Stimulated activated naive B cell treated with anti-CD40 and anti-IgM and Interleukin-4, amounts not matched to agents 10 μg/mL and 1 μg/mL and 100 μg/mL, for 72 hours (primary cell): ENCODE results near the gene F2RL3.
"Not testable (repeated sequence)": the region's sequence is repeated elsewhere in the genome, so short reads cannot be mapped to it uniquely, and the experiment has no call there.

ENCODE experiments used
- ATAC-seq, 2 donors: fragments of 150-1000 bp; cut with Tn5 transposase; replicated peaks; 2 replicates each; pipeline ENCODE4 v1.10.0; 2021; ENCODE audit warnings: moderate library complexity in 1 of 2
- DNase-seq: peaks from one replicate; pipeline ENCODE4 v3.0.0; 2021
- H3K27ac Mint-ChIP-seq: one replicate; pipeline ENCODE4 v1.8.0; 2022; ENCODE audit warnings: mild to moderate bottlenecking, mixed read lengths
- H3K27me3 Mint-ChIP-seq, 2 donors: one replicate each; pipeline ENCODE4 v1.8.0; 2022; ENCODE audit warnings: mixed read lengths in 2 of 2
- H3K36me3 Mint-ChIP-seq, 2 donors: one replicate each; pipeline ENCODE4 v1.8.0; 2022; ENCODE audit warnings: mixed read lengths in 2 of 2, mild to moderate bottlenecking in 1 of 2
- H3K4me1 Mint-ChIP-seq, 2 donors: one replicate each; pipeline ENCODE4 v1.8.0; 2022; ENCODE audit warnings: mixed read lengths in 2 of 2, mild to moderate bottlenecking in 1 of 2
- H3K4me3 Mint-ChIP-seq, 2 donors: one replicate each; pipeline ENCODE4 v1.8.0; 2022; ENCODE audit warnings: mild to moderate bottlenecking in 2 of 2, mixed read lengths in 2 of 2, moderate library complexity in 1 of 2
- H3K9me3 Mint-ChIP-seq, 2 donors: one replicate each; pipeline ENCODE4 v1.8.0; 2022; ENCODE audit warnings: mixed read lengths in 2 of 2, mild to moderate bottlenecking in 1 of 2

Gene F2RL3

DNA sequence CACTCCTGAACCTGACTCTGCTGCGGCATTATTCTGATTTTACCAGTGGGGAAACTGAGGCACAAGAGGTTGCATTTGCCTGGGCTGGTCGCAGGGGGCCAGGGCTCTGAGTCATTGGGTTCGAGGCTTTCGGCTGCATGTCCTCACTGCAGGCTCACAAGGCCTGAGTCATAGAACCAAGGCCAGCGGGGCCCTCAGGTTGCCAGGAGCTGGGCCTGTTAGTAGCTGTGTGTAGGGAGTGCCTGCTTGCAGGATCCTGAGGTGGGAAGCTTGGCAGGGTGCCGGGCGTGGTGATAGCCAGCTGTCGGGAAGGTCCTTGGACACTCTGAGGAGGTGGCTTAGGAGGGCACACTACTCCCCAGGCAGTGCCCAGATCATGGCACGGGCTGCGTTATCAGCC, 21.6 kb upstream of the F2RL3 start:
- Mint-ChIP-seq H3K4me1 (peaks cover 7 to 8% of the 10 kb centered on the region in 2 donors), H3K27ac (no peak overlapping the region)
- no peak for ATAC-seq

DNA sequence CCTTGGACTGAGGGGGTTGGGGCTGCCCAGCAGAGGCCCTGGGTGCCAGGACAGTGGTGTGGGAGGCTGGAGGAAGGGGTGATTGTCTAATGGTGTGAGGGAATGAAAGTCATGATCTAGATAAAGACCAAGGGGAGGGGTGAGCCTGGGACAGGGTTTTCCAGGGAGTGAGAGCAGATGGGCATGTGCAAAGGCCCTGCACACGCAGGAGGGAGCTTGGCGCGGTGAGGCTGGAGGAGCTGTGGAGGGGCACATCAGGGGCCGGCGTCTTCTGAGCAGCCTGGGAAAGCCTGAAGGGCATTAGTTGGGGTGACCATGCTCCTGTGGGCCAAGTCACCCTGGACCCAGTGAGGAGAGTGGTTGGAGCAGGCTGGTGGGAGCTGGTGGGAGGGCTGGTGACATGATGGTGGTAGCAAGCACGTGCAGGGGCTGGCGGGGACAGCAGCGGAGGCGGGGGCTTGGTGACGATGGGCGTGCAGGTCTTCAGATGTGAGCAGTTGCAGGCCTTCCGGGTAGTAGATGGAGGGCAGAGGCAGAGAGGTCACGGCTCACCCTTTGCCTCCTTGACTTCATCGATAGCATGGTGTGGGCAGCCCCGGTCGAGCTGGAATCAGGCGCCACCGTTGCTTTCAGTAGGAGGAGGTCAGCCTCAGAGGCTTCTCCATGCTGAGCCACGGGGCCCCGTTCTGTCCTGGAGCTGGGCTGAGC, 20.2 kb upstream of the F2RL3 start:
- Mint-ChIP-seq H3K36me3 (peaks cover 40 to 65% of the 10 kb centered on the region in 2 donors), H3K4me1 (peaks cover 1 to 6% of the 10 kb centered on the region in 2 donors), H3K27ac (peak overlapping the region; percentile 38), H3K4me3 (no peak overlapping the region), H3K9me3 (no peaks in the 10 kb centered on the region), H3K27me3 (no peaks in the 10 kb centered on the region)
- ATAC-seq (no peak), DNase-seq (no peak)

More for the DNA sequence above, 21.6 kb upstream of the F2RL3 start:
- no peak for DNase-seq
- Mint-ChIP-seq H3K36me3 (peaks cover 35 to 65% of the 10 kb centered on the region in 2 donors), H3K4me3 (no peak overlapping the region), H3K27me3 (no peaks in the 10 kb centered on the region), H3K9me3 (no peaks in the 10 kb centered on the region)

DNA sequence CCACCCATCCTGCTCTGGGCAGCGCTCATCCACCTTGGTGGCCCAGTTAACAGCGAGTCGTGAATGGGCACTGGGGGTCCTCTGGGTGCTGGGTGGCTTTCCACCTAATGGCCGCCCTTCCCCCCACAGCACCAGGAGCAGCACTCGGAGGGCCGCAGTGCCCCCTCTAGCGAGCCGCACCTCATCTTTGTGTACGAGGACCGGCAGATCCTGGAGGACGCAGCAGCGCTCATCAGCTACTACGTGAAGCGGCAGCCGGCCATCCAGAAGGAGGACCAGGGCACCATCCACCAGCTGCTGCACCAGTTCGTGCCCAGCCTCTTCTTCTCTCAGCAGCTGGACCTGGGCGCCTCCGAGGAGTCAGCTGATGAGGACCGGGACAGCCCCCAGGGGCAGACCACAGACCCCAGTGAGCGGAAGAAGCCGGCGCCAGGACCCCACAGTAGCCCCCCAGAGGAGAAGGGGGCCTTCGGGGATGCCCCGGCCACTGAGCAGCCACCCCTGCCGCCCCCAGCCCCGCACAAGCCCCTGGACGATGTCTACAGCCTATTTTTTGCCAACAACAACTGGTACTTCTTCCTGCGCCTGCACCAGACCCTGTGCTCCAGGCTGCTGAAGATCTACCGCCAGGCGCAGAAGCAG, 19.3 kb upstream of the F2RL3 start:
- DNase-seq (no peak), ATAC-seq (no peak)
- Mint-ChIP-seq H3K27me3 (no peaks in the 10 kb centered on the region), H3K4me1 (peaks cover 10 to 14% of the 10 kb centered on the region in 2 donors), H3K27ac (peak overlapping the region; percentile 37), H3K9me3 (peaks cover 3 to 4% of the 10 kb centered on the region in 2 donors), H3K4me3 (no peak overlapping the region), H3K36me3 (peaks cover 45 to 71% of the 10 kb centered on the region in 2 donors)

DNA sequence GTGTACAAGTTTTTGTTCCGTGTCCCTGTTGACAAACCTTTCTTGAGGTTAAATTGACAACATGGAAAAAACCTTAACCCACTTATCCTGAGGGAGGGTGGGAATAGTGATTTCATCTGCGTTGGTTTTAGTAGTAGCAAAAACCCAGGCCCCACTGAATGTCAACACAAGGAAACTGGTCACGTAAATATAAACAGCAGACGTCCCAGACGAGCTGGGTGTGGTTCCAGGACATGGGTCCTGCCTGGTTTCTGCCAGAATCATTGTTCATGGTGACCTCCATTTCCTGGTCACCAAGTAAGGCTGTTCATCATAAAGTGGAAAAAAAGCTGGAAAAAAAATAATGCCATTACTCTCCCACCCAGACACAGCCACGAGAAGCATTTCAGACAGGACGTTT, 16.9 kb upstream of the F2RL3 start:
- DNase-seq = no peak
- Mint-ChIP-seq H3K4me3 (no peak overlapping the region), H3K9me3 (peaks cover 8 to 10% of the 10 kb centered on the region in 2 donors), H3K27ac (peak overlapping the region; percentile 33), H3K4me1 (peaks cover 24 to 30% of the 10 kb centered on the region in 2 donors), H3K27me3 (no peaks in the 10 kb centered on the region), H3K36me3 (peaks cover 54 to 78% of the 10 kb centered on the region in 2 donors)
- no peak for ATAC-seq

DNA sequence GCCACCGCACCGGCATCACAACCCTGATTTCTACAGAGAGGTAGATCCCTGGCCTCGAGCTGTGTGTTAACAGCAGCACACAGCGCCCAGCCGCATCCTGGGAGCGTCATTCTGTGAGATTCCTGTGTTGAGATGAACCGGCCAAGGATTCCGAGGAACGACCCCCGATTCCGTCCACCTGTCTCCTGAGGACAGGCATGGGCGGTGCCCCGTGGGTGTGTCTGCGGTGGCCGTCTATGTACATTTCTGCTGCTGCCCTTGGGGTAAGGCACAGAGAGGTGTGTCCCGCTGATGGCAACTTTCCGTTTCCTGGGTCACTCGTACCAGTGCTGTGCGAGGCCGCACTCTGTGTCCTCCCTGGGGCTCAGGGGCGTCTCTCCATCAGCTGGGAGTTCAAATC, 16.1 kb upstream of the F2RL3 start:
- H3K4me1 Mint-ChIP-seq = peaks cover 26 to 39% of the 10 kb centered on the region in 2 donors
- DNase-seq = no peak
- ATAC-seq = no peak
- H3K9me3 Mint-ChIP-seq = peaks cover 8 to 10% of the 10 kb centered on the region in 2 donors
- peaks cover 57 to 81% of the 10 kb centered on the region in 2 donors for H3K36me3 Mint-ChIP-seq
- no peaks in the 10 kb centered on the region for H3K27me3 Mint-ChIP-seq
- H3K4me3 Mint-ChIP-seq = no peak overlapping the region
- no peak overlapping the region for H3K27ac Mint-ChIP-seq

DNA sequence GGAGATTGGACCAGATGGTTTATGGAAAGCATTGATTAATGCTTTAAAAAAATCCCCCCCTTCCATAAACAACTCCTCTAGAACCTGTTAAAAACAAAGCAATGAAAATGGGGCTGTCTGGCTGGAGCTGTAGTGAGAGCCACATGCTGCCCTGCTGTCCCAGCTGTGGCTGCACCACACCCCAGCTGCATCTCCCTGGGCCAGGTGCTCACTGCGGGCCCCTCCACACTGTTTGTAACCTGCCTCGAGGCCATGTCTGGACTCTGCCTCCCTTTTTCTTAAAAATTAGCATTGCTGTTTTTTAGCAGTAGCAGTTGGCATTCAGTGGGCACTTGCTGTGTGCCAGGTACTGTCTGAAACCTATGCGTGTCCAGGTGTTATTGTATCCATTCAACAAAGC, 15.2 kb upstream of the F2RL3 start:
- H3K9me3 Mint-ChIP-seq = peaks cover 8 to 10% of the 10 kb centered on the region in 2 donors
- peak overlapping the region; percentile 95 for H3K27ac Mint-ChIP-seq
- no peaks in the 10 kb centered on the region for H3K27me3 Mint-ChIP-seq
- ATAC-seq (no peak), DNase-seq (no peak)
- H3K36me3 Mint-ChIP-seq = peaks cover 54 to 81% of the 10 kb centered on the region in 2 donors
- peaks cover 23 to 39% of the 10 kb centered on the region in 2 donors for H3K4me1 Mint-ChIP-seq
- no peak overlapping the region for H3K4me3 Mint-ChIP-seq

DNA sequence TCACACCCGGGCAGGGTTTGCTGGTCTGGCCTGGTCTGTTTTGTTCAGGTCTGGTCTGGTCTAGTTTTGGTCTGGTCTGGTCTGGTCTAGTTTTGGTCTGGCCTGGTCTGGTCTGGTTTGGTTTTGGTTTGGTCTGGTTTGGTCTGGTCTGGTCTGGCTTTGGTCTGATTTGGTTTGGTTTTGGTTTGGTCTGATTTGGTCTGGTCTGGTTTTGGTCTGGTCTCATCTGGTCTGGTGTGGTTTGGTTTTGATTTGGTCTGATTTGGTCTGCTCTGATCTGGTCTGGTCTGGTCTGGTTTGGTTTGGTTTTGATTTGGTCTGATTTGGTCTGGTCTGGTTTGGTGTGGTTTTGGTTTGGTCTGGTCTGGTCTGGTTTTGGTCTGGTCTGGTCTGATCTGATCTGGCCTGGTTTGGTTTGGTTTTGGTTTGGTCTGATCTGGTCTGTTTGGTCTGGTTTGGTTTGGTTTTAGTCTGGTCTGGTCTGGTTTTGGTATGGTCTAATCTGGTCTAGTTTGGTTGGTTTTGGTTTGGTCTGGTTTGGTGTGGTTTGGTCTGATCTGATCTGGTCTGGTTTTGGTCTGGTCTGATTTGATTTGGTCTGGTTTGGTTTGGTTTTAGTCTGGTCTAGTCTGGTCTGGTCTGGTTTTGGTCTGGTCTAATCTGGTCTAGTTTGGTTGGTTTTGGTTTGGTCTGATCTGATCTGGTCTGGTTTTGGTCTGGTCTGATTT, 14.4 kb upstream of the F2RL3 start:
- H3K9me3 Mint-ChIP-seq = peaks cover 8 to 10% of the 10 kb centered on the region in 2 donors
- DNase-seq (no peak), ATAC-seq (no peak)
- peak overlapping the region in 1 of 2 donors; percentile 3 for H3K4me3 Mint-ChIP-seq
- no peaks in the 10 kb centered on the region for H3K27me3 Mint-ChIP-seq
- H3K36me3 Mint-ChIP-seq = peaks cover 59 to 84% of the 10 kb centered on the region in 2 donors
- H3K4me1 Mint-ChIP-seq = peaks cover 23 to 39% of the 10 kb centered on the region in 2 donors
- H3K27ac Mint-ChIP-seq = peak overlapping the region; percentile 95

DNA sequence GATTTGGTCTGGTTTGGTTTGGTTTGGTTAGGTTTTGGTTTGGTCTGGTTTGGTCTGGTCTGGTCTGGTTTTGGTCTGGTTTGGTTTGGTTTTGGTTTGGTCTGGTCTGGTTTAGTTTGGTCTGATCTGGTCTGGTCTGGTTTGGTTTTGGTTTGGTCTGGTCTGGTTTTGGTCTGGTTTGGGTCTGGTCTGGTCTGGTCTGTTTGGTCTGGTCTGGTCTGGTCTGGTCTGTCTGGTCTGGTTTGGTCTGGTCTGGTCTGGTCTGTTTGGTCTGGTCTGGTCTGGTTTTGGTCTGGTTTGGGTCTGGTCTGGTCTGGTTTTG, 13.9 kb upstream of the F2RL3 start:
- peaks cover 23 to 39% of the 10 kb centered on the region in 2 donors for H3K4me1 Mint-ChIP-seq
- peak overlapping the region; percentile 95 for H3K27ac Mint-ChIP-seq
- peaks cover 64 to 86% of the 10 kb centered on the region in 2 donors for H3K36me3 Mint-ChIP-seq
- not testable (repeated sequence) for ATAC-seq, H3K9me3 Mint-ChIP-seq, DNase-seq, H3K27me3 Mint-ChIP-seq
- H3K4me3 Mint-ChIP-seq = peak overlapping the region in 1 of 2 donors; percentile 3

DNA sequence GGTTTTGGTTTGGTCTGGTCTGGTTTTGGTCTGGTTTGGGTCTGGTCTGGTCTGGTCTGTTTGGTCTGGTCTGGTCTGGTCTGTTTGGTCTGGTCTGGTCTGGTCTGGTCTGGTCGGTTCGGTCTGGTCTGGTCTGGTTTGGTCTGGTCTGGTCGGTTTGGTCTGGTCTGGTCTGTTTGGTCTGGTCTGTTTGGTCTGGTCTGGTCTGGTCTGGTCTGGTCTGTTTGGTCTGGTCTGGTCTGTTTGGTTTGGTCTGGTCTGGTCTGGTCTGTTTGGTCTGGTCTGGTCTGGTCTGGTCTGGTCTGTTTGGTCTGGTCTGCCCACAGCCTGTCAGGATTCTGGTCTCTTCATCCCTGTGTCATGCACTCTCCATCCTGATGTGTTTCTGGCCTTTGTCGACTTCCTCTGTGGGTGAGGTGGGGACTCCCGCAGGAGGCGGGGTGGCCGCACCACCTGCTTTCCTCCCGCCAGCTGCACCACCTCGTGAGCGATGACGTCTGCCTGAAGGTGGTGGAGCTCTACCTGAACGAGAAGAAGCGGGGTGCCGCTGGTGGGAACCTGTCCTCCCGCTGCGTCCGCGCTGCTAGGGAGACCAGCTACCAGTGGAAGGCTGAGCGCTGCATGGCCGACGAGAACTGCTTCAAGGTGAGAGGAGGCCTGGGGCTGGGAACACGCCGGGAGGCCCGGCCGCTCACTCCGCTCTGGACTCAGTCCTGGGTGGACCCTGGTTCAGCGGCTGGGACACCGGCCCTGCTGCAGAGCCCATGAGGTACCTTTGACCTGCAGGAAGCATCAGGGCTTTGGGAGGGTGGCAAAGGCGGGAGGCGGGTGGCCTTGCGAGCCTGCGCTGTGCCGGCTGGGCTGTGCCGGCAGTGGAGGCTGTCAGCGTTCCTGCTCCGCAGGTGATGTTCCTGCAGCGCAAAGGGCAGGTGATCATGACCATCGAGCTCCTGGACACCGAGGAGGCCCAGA, 12.9 kb upstream of the F2RL3 start:
- peak; percentile 6 for DNase-seq
- peaks cover 15 to 17% of the 10 kb centered on the region in 2 donors for H3K9me3 Mint-ChIP-seq
- H3K4me3 Mint-ChIP-seq = peak overlapping the region in 1 of 2 donors; percentile 59
- peak; percentile 48 to 60 for ATAC-seq
- peaks cover 23 to 39% of the 10 kb centered on the region in 2 donors for H3K4me1 Mint-ChIP-seq
- H3K36me3 Mint-ChIP-seq = peaks cover 73 to 91% of the 10 kb centered on the region in 2 donors
- H3K27me3 Mint-ChIP-seq = no peaks in the 10 kb centered on the region
- peak overlapping the region; percentile 87 for H3K27ac Mint-ChIP-seq

DNA sequence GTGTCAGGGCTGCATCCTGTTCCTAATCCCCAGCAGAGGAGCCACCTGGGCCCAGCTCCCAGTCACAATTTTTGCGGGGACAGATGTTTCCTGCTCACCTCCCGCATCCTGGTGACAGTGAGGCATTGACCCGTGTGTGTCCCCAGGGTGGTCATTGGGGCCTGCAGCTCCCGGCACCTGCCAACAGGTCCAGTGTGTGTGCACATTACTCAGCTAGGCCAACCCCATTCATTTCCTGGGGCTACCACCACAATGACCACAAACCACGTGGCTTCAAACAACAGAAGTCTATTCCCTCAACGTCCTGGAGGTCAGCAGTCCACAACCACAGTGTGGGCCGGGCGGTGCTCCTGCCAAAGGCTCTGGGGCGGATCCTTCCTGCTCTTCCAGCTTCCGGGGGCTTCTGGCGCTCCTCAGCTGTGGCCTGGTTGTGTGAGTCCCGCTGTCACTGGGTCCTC, 11.9 kb upstream of the F2RL3 start:
- DNase-seq (no peak), ATAC-seq (peak; percentile 18 to 45)
- no peaks in the 10 kb centered on the region for H3K27me3 Mint-ChIP-seq
- H3K4me1 Mint-ChIP-seq = peaks cover 23 to 39% of the 10 kb centered on the region in 2 donors
- peaks cover 77 to 91% of the 10 kb centered on the region in 2 donors for H3K36me3 Mint-ChIP-seq
- H3K9me3 Mint-ChIP-seq = peaks cover 21 to 23% of the 10 kb centered on the region in 2 donors
- H3K27ac Mint-ChIP-seq = no peak overlapping the region
- H3K4me3 Mint-ChIP-seq = no peak overlapping the region

DNA sequence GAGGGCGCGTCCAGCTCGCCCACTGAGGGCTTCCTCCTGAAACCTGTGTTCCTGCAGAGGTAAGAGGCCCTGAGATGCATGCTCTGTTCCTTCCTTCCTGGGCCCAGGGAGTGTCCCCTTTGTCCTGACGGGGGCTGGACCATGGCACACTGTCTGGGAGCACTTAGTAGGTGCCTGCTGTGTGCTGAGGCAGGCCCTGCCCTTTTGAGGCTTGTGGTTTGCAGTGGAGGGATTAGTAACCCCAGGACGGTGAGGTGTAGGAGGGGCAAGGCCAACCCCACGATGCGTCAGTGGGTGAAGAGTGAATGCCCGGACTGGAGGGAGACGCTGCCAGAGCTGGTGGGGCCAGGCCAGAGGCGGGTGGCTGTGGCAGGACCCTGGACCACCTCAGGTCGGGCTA, 11.2 kb upstream of the F2RL3 start:
- ATAC-seq (peak in 1 of 2 donors; percentile 29), DNase-seq (no peak)
- Mint-ChIP-seq H3K36me3 (peaks cover 77 to 92% of the 10 kb centered on the region in 2 donors), H3K9me3 (peaks cover 26 to 29% of the 10 kb centered on the region in 2 donors), H3K27ac (peak overlapping the region; percentile 69), H3K4me1 (peaks cover 23 to 39% of the 10 kb centered on the region in 2 donors), H3K27me3 (no peaks in the 10 kb centered on the region), H3K4me3 (no peak overlapping the region)

DNA sequence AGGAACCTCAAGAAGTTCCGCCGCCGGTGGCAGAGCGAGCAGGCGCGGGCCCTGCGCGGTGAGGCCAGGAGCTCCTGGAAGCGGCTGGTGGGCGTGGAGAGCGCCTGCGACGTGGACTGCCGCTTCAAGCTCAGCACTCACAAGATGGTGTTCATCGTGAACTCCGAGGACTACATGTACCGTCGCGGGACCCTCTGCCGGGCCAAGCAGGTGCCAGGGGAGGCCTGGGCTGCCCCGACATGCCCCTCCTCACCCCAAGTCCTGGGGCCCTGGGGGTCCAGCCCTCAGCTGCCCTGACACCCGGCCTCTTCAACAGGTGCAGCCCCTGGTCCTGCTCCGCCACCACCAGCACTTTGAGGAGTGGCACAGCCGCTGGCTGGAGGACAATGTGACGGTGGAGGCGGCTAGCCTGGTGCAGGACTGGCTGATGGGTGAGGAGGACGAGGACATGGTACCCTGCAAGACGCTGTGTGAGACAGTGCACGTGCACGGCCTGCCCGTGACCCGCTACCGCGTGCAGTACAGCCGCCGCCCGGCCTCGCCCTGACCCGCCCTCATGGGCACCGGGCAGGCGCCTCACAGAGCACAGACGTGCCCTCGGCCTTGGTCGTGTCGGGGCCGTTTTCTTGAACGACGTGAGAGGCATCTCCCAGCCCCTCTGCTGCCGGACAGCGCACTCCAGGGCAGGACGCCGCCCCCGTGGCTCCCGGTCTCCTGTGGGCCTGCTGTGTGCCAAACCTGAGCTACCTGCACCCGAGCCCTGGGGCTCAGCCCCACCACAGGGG, 10.4 kb upstream of the F2RL3 start:
- Mint-ChIP-seq H3K27ac (no peak overlapping the region), H3K36me3 (peaks cover 75 to 92% of the 10 kb centered on the region in 2 donors), H3K4me1 (peaks cover 21 to 39% of the 10 kb centered on the region in 2 donors), H3K9me3 (peaks cover 32 to 35% of the 10 kb centered on the region in 2 donors), H3K27me3 (no peaks in the 10 kb centered on the region), H3K4me3 (no peak overlapping the region)
- DNase-seq (no peak), ATAC-seq (no peak)
